ENCODE results near the gene SMAD9. TPM values are rescaled to one million over a fixed set of nuclear protein-coding genes. Genes with fewer than 3 reads are reported as not detected.

SMAD9 gene
- total and polyA plus RNA-seq, 2 of the 8 experiments (the other 6 are each of a cell fraction or from before 2014, with no cell fraction given): 0.45 to 1.0 TPM

DNA sequence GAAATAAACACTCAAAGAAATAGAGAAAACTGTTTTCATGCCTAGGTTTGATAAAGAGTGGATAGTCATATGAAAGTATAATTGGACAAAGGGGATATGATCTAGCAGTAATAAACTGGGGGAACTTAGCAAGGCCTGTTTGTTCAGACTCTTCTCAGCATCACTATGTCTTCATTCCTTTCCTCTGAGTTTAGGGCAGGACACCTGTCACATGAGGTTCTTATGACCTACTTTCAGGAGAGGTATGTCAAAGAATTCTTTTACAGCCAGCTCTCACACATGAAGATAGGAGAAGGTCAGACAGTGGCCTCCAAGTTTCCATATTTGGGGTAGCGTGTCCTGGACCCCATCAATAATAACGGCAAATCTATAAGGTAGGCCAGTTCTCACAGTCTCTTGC lies 112.4 kb downstream of the SMAD9 start (continued):
- no peak for TF ChIP-seq HDAC2 (IDR thresholded peaks at IDR 0.05; ENCODE audit: borderline replicate concordance in 1 of 2, low read depth in 2 of 2, low read length in 2 of 2)
- no peak for TF ChIP-seq NANOG (IDR thresholded peaks at IDR 0.05; ENCODE audit: insufficient read depth, low read depth, low read length, poor library complexity, severe bottlenecking)
